GM18861 (cell line): ENCODE results near the gene PRRT3.
A peak's percentile ranks its signal among the peaks of the same experiment; 100 is the strongest.
"Not testable (repeated sequence)": the region's sequence is repeated elsewhere in the genome, so short reads cannot be mapped to it uniquely, and the experiment has no call there.

Source experiments
- ATAC-seq: cut with Tn5 transposase; IDR thresholded peaks from one replicate; pipeline ENCODE4 v1.9.1; 2021; ENCODE audit not compliant: unreplicated experiment

Gene PRRT3

GRCh38 chr3:9947025-9947995 lies 4.9 kb downstream of the PRRT3 start:
- no peak for ATAC-seq

- ATAC-seq = peak; percentile 65
Measured at GRCh38 chr3:9946112-9947024, 5.8 kb downstream of the PRRT3 start.

- ATAC-seq = no peak
Measured at GRCh38 chr3:9945358-9945757, 6.8 kb downstream of the PRRT3 start.

- no peak for ATAC-seq
Measured at GRCh38 chr3:9944271-9944670, 7.9 kb downstream of the PRRT3 start.

- no peak for ATAC-seq
Measured at GRCh38 chr3:9942934-9943690, 9.1 kb downstream of the PRRT3 start.

GRCh38 chr3:9942164-9942563 lies 10.0 kb downstream of the PRRT3 start:
- no peak for ATAC-seq

GRCh38 chr3:9940746-9941145 lies 11.5 kb downstream of the PRRT3 start:
- ATAC-seq = no peak

- not testable (repeated sequence) for ATAC-seq
Measured at GRCh38 chr3:9939906-9940305, 12.3 kb downstream of the PRRT3 start.

- no peak for ATAC-seq
Measured at GRCh38 chr3:9938966-9939365, 13.2 kb downstream of the PRRT3 start.

GRCh38 chr3:9937486-9938238 lies 14.5 kb downstream of the PRRT3 start:
- no peak for ATAC-seq

- ATAC-seq = no peak
Measured at GRCh38 chr3:9935966-9936510, 16.2 kb downstream of the PRRT3 start.

GRCh38 chr3:9934993-9935392 lies 17.2 kb downstream of the PRRT3 start:
- no peak for ATAC-seq

- ATAC-seq = no peak
Measured at GRCh38 chr3:9934235-9934621, 18.0 kb downstream of the PRRT3 start.

- ATAC-seq = peak; percentile 75
Measured at GRCh38 chr3:9933561-9934234, 18.5 kb downstream of the PRRT3 start, which contains the start of gene CRELD1. Gene CRELD1, plus strand, starts transcription at chr3:9933834. Its CDS starts 605 bp downstream, at chr3:9934439.

GRCh38 chr3:9932843-9933560 lies 19.2 kb downstream of the PRRT3 start:
- ATAC-seq = peak; percentile 57

- ATAC-seq = no peak
Measured at GRCh38 chr3:9932535-9932842, 19.7 kb downstream of the PRRT3 start.

- ATAC-seq = no peak
Measured at GRCh38 chr3:9930804-9931418, 21.3 kb downstream of the PRRT3 start.

- ATAC-seq = no peak
Measured at GRCh38 chr3:9928158-9928557, 24.1 kb downstream of the PRRT3 start.
